ENCODE data around the gene NEDD4L.
"Not testable (repeated sequence)": the region's sequence is repeated elsewhere in the genome, so short reads cannot be mapped to it uniquely, and the experiment has no call there.

Gene NEDD4L

GRCh38 chr18:58242968-58243367 lies 198.9 kb downstream of the NEDD4L start:
- FAIRE-seq, result peak; percentile 84

GRCh38 chr18:58243401-58243800 lies 199.4 kb downstream of the NEDD4L start:
- FAIRE-seq, result no peak

- FAIRE-seq, result no peak
Measured at GRCh38 chr18:58247363-58247834, 203.4 kb downstream of the NEDD4L start.

- no peak for FAIRE-seq
Measured at GRCh38 chr18:58249712-58250111, 205.7 kb downstream of the NEDD4L start.

GRCh38 chr18:58251416-58251815 lies 207.4 kb downstream of the NEDD4L start:
- FAIRE-seq, result no peak

GRCh38 chr18:58252166-58252565 lies 208.1 kb downstream of the NEDD4L start:
- no peak for FAIRE-seq

GRCh38 chr18:58253318-58253717 lies 209.3 kb downstream of the NEDD4L start:
- FAIRE-seq, result no peak

- no peak for FAIRE-seq
Measured at GRCh38 chr18:58253871-58254270, 209.8 kb downstream of the NEDD4L start.

- FAIRE-seq, result no peak
Measured at GRCh38 chr18:58254873-58255511, 211.0 kb downstream of the NEDD4L start.

GRCh38 chr18:58255701-58256311 lies 211.8 kb downstream of the NEDD4L start:
- no peak for FAIRE-seq

GRCh38 chr18:58256316-58257080 lies 212.5 kb downstream of the NEDD4L start:
- no peak for FAIRE-seq

GRCh38 chr18:58257461-58257860 lies 213.4 kb downstream of the NEDD4L start:
- FAIRE-seq, result no peak

GRCh38 chr18:58258692-58259342 lies 214.8 kb downstream of the NEDD4L start:
- no peak for FAIRE-seq

- FAIRE-seq, result peak; percentile 38
Measured at GRCh38 chr18:58263055-58263957, 219.3 kb downstream of the NEDD4L start.

GRCh38 chr18:58264075-58264474 lies 220.0 kb downstream of the NEDD4L start:
- FAIRE-seq, result no peak

GRCh38 chr18:58264840-58265239 lies 220.8 kb downstream of the NEDD4L start:
- FAIRE-seq, result no peak

- FAIRE-seq, result not testable (repeated sequence)
Measured at GRCh38 chr18:58265489-58265888, 221.5 kb downstream of the NEDD4L start.

GRCh38 chr18:58266291-58266690 lies 222.3 kb downstream of the NEDD4L start:
- FAIRE-seq, result no peak

- FAIRE-seq, result no peak
Measured at GRCh38 chr18:58267493-58267892, 223.5 kb downstream of the NEDD4L start.

- FAIRE-seq, result no peak
Measured at GRCh38 chr18:58268849-58269248, 224.8 kb downstream of the NEDD4L start.

- no peak for FAIRE-seq
Measured at GRCh38 chr18:58269931-58270330, 225.9 kb downstream of the NEDD4L start.

GRCh38 chr18:58270396-58270795 lies 226.4 kb downstream of the NEDD4L start:
- FAIRE-seq, result no peak

Measured in colon (tissue), 2 donors.